ENCODE data around the gene PRKCG. TPM values are rescaled to one million over a fixed set of nuclear protein-coding genes. Genes with fewer than 3 reads are reported as not detected.

Gene PRKCG
- polyA plus RNA-seq, 3 donors: 0.01 TPM; not detected in 2

DNA sequence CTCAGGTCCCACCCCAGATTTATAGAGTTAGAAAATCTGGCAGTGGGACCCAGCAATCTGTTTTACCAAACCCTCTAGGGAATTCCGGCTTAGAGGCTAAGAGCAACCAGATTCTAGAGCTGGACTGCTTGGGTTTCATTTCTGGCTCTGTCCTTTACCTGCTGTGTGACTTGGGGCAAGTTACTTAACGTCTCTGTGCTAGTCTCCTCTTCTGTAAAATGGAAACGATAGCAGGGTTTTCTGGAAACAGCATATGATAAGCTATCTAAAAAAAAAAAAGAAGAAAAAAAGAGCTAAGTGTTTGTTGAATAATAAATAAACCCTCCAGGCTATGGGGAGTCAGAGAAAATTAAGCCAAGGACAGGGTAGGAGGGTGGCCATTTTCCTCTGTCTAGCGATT is 15.5 kb downstream of the PRKCG start:
- Mint-ChIP-seq H3K27ac (no peak overlapping the region), H3K36me3 (no peaks in the 10 kb centered on the region), H3K4me1 (peaks cover 3% of the 10 kb centered on the region), H3K9me3 (peaks cover 0 to 4% (median 0%) of the 10 kb centered on the region in 7 donors), H3K4me3 (peak overlapping the region in 1 of 2 donors; percentile 12), H3K27me3 (ENCODE audit: low read depth in 3 of 3) (peaks cover 33 to 61% (median 58%) of the 10 kb centered on the region in 3 donors)
- TF ChIP-seq CTCF (IDR thresholded peaks at IDR 0.05): no peak
- Histone ChIP-seq H3K4me2 (replicated peaks; ENCODE audit: extremely low read depth, low read length, poor library complexity, severe bottlenecking) (no peak overlapping the region), H3K4me1 (ENCODE audit: control insufficient read depth in 1 of 2, insufficient read depth in 2 of 2, low read length in 2 of 2) (no peaks in the 10 kb centered on the region), H3K79me2 (ENCODE audit: insufficient read depth, low read length) (no peaks in the 10 kb centered on the region), H3K27me3 (ENCODE audit: control insufficient read depth in 2 of 2, insufficient read depth in 2 of 2, low read length in 2 of 2) (peaks cover 10 to 21% of the 10 kb centered on the region in 2 donors), H3K36me3 (replicated peaks in 1 of 2; ENCODE audit: control insufficient read depth in 1 of 2, insufficient read depth in 2 of 2, low read length in 2 of 2) (no peaks in the 10 kb centered on the region), H3K9ac (ENCODE audit: insufficient read depth, low read length, poor library complexity, severe bottlenecking) (no peak overlapping the region), H3K27ac (ENCODE audit: low read depth in 1 of 2, low read length in 2 of 2) (no peak overlapping the region), H3K4me3 (replicated peaks in 1 of 3; ENCODE audit: low read depth in 2 of 3, low read length in 3 of 3) (no peak overlapping the region), H2AFZ (ENCODE audit: insufficient read depth, low read depth, low read length, poor library complexity, severe bottlenecking) (no peak overlapping the region), H3K9me3 (replicated peaks in 1 of 2; ENCODE audit: control insufficient read depth in 1 of 2, insufficient read depth in 1 of 2, low read length in 2 of 2) (no peaks in the 10 kb centered on the region), H4K20me1 (ENCODE audit: insufficient read depth, low read length) (no peaks in the 10 kb centered on the region)
- intact Hi-C loops (cut with micrococcal nuclease): no loop called here
- DNase-seq: no peak
- WGBS (ENCODE audit: insufficient coverage): no CpG with 5 or more reads among the region's 4 CpGs

GRCh38 chr19:53898166-53898565 is 16.2 kb downstream of the PRKCG start:
- peaks cover 0 to 4% (median 0%) of the 10 kb centered on the region in 7 donors for H3K9me3 Mint-ChIP-seq
- DNase-seq: no peak
- no peak overlapping the region for H3K4me2 ChIP-seq (replicated peaks; ENCODE audit: extremely low read depth, low read length, poor library complexity, severe bottlenecking)
- H3K27me3 ChIP-seq (ENCODE audit: control insufficient read depth in 2 of 2, insufficient read depth in 2 of 2, low read length in 2 of 2): peaks cover 10 to 21% of the 10 kb centered on the region in 2 donors
- H3K9me3 ChIP-seq (replicated peaks in 1 of 2; ENCODE audit: control insufficient read depth in 1 of 2, insufficient read depth in 1 of 2, low read length in 2 of 2): no peaks in the 10 kb centered on the region
- H3K79me2 ChIP-seq (ENCODE audit: insufficient read depth, low read length): no peaks in the 10 kb centered on the region
- peak overlapping the region in 1 of 2 donors; percentile 48 for H3K4me3 Mint-ChIP-seq
- H3K4me3 ChIP-seq (replicated peaks in 1 of 3; ENCODE audit: low read depth in 2 of 3, low read length in 3 of 3): no peak overlapping the region
- no peak for TF ChIP-seq CTCF (IDR thresholded peaks at IDR 0.05)
- H3K36me3 Mint-ChIP-seq: no peaks in the 10 kb centered on the region
- H3K27ac ChIP-seq (ENCODE audit: low read depth in 1 of 2, low read length in 2 of 2): no peak overlapping the region
- H3K27me3 Mint-ChIP-seq (ENCODE audit: low read depth in 3 of 3): peaks cover 33 to 60% (median 53%) of the 10 kb centered on the region in 3 donors
- whole genome bisulfite sequencing (ENCODE audit: insufficient coverage): 8% methylated on average over 7 of the region's 16 CpGs
- no peaks in the 10 kb centered on the region for H4K20me1 ChIP-seq (ENCODE audit: insufficient read depth, low read length)
- no peak overlapping the region for H2AFZ ChIP-seq (ENCODE audit: insufficient read depth, low read depth, low read length, poor library complexity, severe bottlenecking)
- intact Hi-C loops (cut with micrococcal nuclease): no loop called here
- H3K27ac Mint-ChIP-seq: no peak overlapping the region
- H3K9ac ChIP-seq (ENCODE audit: insufficient read depth, low read length, poor library complexity, severe bottlenecking): no peak overlapping the region
- H3K36me3 ChIP-seq (replicated peaks in 1 of 2; ENCODE audit: control insufficient read depth in 1 of 2, insufficient read depth in 2 of 2, low read length in 2 of 2): no peaks in the 10 kb centered on the region
- peaks cover 3% of the 10 kb centered on the region for H3K4me1 Mint-ChIP-seq
- no peaks in the 10 kb centered on the region for H3K4me1 ChIP-seq (ENCODE audit: control insufficient read depth in 1 of 2, insufficient read depth in 2 of 2, low read length in 2 of 2)

All from CD14-positive monocyte (primary cell).